H1 (cell line): ENCODE measurements around the gene RNPS1. TPM values are rescaled to one million over a fixed set of nuclear protein-coding genes. Genes with fewer than 3 reads are reported as not detected.
A peak's percentile ranks its signal among the peaks of the same experiment; 100 is the strongest.

Experiments used
- CTCF ChIA-PET: fragments of 300-600 bp; sonication (Branson Sonifier 250); formaldehyde crosslinking; loops from one replicate; lab custom pipeline; 2021; ENCODE audit not compliant: partially characterized antibody; lab: Charles Lee
- POLR2A ChIA-PET: fragments of 300-600 bp; sonication (Branson Sonifier 250); formaldehyde crosslinking; loops from one replicate; lab custom pipeline; 2021; ENCODE audit warnings: inconsistent platforms; ENCODE audit not compliant: partially characterized antibody; lab: Charles Lee
- DNase-seq, 2 experiments: peaks; one replicate each; pipeline versions ENCODE4 v3.0.0 to v3.0.0-alpha.2; 2010 to 2022; ENCODE audit warnings: low spot score in 2 of 2, low read depth in 1 of 2, mixed read lengths in 1 of 2
- FAIRE-seq: peaks from 2 replicates; lab custom pipeline; 2011; peaks lifted over from hg19 to GRCh38; lab: Jason Lieb, UNC
- H2AFZ ChIP-seq: 2 replicates; pipeline ENCODE4 v1.8.1; 2012; ENCODE audit warnings: low read length, inconsistent platforms
- H2AK5ac ChIP-seq: 2 replicates; pipeline ENCODE4 v1.6.1; 2013; ENCODE audit warnings: low read depth, low read length
- H2BK120ac ChIP-seq: replicated peaks from 2 replicates; pipeline ENCODE3; 2013; ENCODE audit warnings: low read depth, low read length, inconsistent platforms
- H2BK12ac ChIP-seq: 2 replicates; pipeline ENCODE4 v1.6.1; 2013; ENCODE audit warnings: low read depth, low read length
- H2BK15ac ChIP-seq: 2 replicates; pipeline ENCODE4 v1.6.1; 2013; ENCODE audit warnings: low read length
- H2BK20ac ChIP-seq: 2 replicates; pipeline ENCODE4 v1.6.1; 2013; ENCODE audit warnings: low read length
- H2BK5ac ChIP-seq: 2 replicates; pipeline ENCODE4 v1.6.1; 2013; ENCODE audit warnings: low read depth, low read length
- H3K14ac ChIP-seq: 2 replicates; pipeline ENCODE4 v1.6.1; 2013; ENCODE audit warnings: inconsistent platforms; ENCODE audit not compliant: insufficient read length
- H3K18ac ChIP-seq: 2 replicates; pipeline ENCODE4 v1.6.1; 2013; ENCODE audit warnings: low read length; ENCODE audit errors: extremely low read depth
- H3K23ac ChIP-seq: 2 replicates; pipeline ENCODE4 v1.6.1; 2013; ENCODE audit warnings: inconsistent platforms; ENCODE audit not compliant: insufficient read length
- H3K23me2 ChIP-seq: 2 replicates; pipeline ENCODE4 v1.6.1; 2013; ENCODE audit warnings: low read depth, low read length
- H3K27ac ChIP-seq: 2 replicates; pipeline ENCODE4 v1.6.1; 2011; ENCODE audit warnings: low read depth, low read length, inconsistent platforms
- H3K27me3 ChIP-seq, 4 experiments: replicated peaks in 1 of 4; 1 replicate in 1 of 4; 2 replicates in 3 of 4; pipeline versions ENCODE4 v1.6.1 to v1.8.1; 2011 to 2013; ENCODE audit warnings: low read length in 3 of 4, mild to moderate bottlenecking in 3 of 4, inconsistent platforms in 2 of 4, mixed read lengths in 2 of 4, moderate library complexity in 1 of 4; ENCODE audit not compliant: control insufficient read depth in 3 of 4, insufficient read depth in 3 of 4; ENCODE audit errors: extremely low read depth in 1 of 4
- H3K36me3 ChIP-seq, 4 experiments: 2 replicates each; pipeline versions ENCODE4 v1.6.1 to v1.8.1; 2011 to 2013; ENCODE audit warnings: mild to moderate bottlenecking in 4 of 4, low read length in 3 of 4, moderate library complexity in 2 of 4, control low read depth in 1 of 4, inconsistent platforms in 1 of 4; ENCODE audit not compliant: insufficient read depth in 4 of 4, control insufficient read depth in 2 of 4
- H3K4ac ChIP-seq: replicated peaks from 2 replicates; pipeline ENCODE3; 2013; ENCODE audit warnings: low read length, low read depth, mixed read lengths, inconsistent platforms; ENCODE audit not compliant: insufficient read length
- H3K4me1 ChIP-seq, 4 experiments: replicated peaks in 1 of 4; 1 replicate in 1 of 4; 2 replicates in 3 of 4; pipeline versions ENCODE4 v1.6.1 to v1.8.1; 2011 to 2013; ENCODE audit warnings: low read length in 3 of 4, inconsistent platforms in 2 of 4, mixed read lengths in 1 of 4; ENCODE audit not compliant: insufficient read depth in 4 of 4, control insufficient read depth in 3 of 4
- H3K4me2 ChIP-seq, 2 experiments: 2 replicates each; pipeline versions ENCODE4 v1.6.1 to v1.8.1; 2011 to 2013; ENCODE audit warnings: low read depth in 2 of 2, low read length in 2 of 2, control low read depth in 1 of 2, inconsistent platforms in 1 of 2, mild to moderate bottlenecking in 1 of 2; ENCODE audit not compliant: insufficient read depth in 1 of 2
- H3K4me3 ChIP-seq, 4 experiments: fragments of 200-600, 300-600 bp in 1 of 4; sonication (generic), shearing (Covaris generic), sonication (Bioruptor Twin) in 1 of 4; 2 replicates each; pipeline versions ENCODE4 v1.5.1 to v1.8.1; 2011 to 2016; ENCODE audit warnings: low read length in 4 of 4, low read depth in 3 of 4, control low read depth in 2 of 4, inconsistent platforms in 2 of 4, mild to moderate bottlenecking in 2 of 4, mixed read lengths in 1 of 4, moderate library complexity in 1 of 4; ENCODE audit not compliant: insufficient read depth in 2 of 4; ENCODE audit errors: extremely low read depth in 1 of 4
- H3K56ac ChIP-seq: replicated peaks from 2 replicates; pipeline ENCODE3; 2013; ENCODE audit warnings: low read depth, mild to moderate bottlenecking, mixed read lengths, low read length, inconsistent platforms; ENCODE audit not compliant: insufficient read length
- H3K79me1 ChIP-seq: 2 replicates; pipeline ENCODE4 v1.6.1; 2013; ENCODE audit warnings: low read depth, low read length, control low read depth
- H3K79me2 ChIP-seq, 2 experiments: 2 replicates each; pipeline versions ENCODE4 v1.6.1 to v1.8.1; 2012 to 2013; ENCODE audit warnings: low read length in 2 of 2, mild to moderate bottlenecking in 2 of 2, inconsistent platforms in 1 of 2; ENCODE audit not compliant: insufficient read depth in 2 of 2, control insufficient read depth in 1 of 2
- H3K9ac ChIP-seq, 4 experiments: replicated peaks in 1 of 4; 1 replicate in 1 of 4; 2 replicates in 3 of 4; pipeline versions ENCODE4 v1.6.1 to v1.8.1; 2011 to 2013; ENCODE audit warnings: low read depth in 3 of 4, low read length in 3 of 4, control low read depth in 2 of 4, mild to moderate bottlenecking in 2 of 4, moderate library complexity in 2 of 4, inconsistent platforms in 1 of 4; ENCODE audit errors: extremely low read depth in 1 of 4
- H3K9me3 ChIP-seq, 2 experiments: 2 replicates each; pipeline versions ENCODE4 v1.6.1 to v1.8.1; 2012 to 2013; ENCODE audit warnings: mild to moderate bottlenecking in 2 of 2, moderate library complexity in 2 of 2, control low read depth in 1 of 2, inconsistent platforms in 1 of 2, low read depth in 1 of 2, low read length in 1 of 2, mixed read lengths in 1 of 2; ENCODE audit not compliant: insufficient read depth in 2 of 2
- H4K20me1 ChIP-seq, 2 experiments: replicated peaks in 1 of 2; 2 replicates each; pipeline versions ENCODE3 to v1.8.1; 2011 to 2013; ENCODE audit warnings: inconsistent platforms in 2 of 2, low read length in 2 of 2, mild to moderate bottlenecking in 1 of 2; ENCODE audit not compliant: insufficient read depth in 2 of 2, control insufficient read depth in 1 of 2
- H4K5ac ChIP-seq: 2 replicates; pipeline ENCODE4 v1.6.1; 2013; ENCODE audit warnings: low read length, low read depth, mixed read lengths, inconsistent platforms; ENCODE audit not compliant: insufficient read length
- H4K8ac ChIP-seq: 2 replicates; pipeline ENCODE4 v1.8.0; 2013; ENCODE audit warnings: mild to moderate bottlenecking, moderate library complexity, low read length, inconsistent platforms; ENCODE audit not compliant: insufficient read depth; ENCODE audit errors: extremely low read depth
- H4K91ac ChIP-seq: replicated peaks from 2 replicates; pipeline ENCODE3; 2013; ENCODE audit warnings: low read length, mixed read lengths, inconsistent platforms; ENCODE audit not compliant: insufficient read length
- CHD1 ChIP-seq: IDR thresholded peaks from 2 replicates; pipeline ENCODE4 v1.6.1; 2012; ENCODE audit warnings: low read depth, low read length, improper control_type of control experiment
- EGR1 ChIP-seq: IDR thresholded peaks from 2 replicates; pipeline ENCODE4 v1.6.1; 2011; ENCODE audit warnings: low read depth, low read length, borderline replicate concordance
- KDM4A ChIP-seq: IDR thresholded peaks from one replicate; pipeline ENCODE4 v1.7.1; 2012; ENCODE audit warnings: low read depth, mild to moderate bottlenecking, moderate library complexity, low read length, inconsistent platforms; ENCODE audit not compliant: severe bottlenecking
- NANOG ChIP-seq: IDR thresholded peaks from 2 replicates; pipeline ENCODE4 v1.6.1; 2011; ENCODE audit warnings: low read length, low read depth, mild to moderate bottlenecking, inconsistent platforms; ENCODE audit not compliant: insufficient read depth, poor library complexity, severe bottlenecking
- SIN3A ChIP-seq, 2 experiments: IDR thresholded peaks in 1 of 2; conservative IDR thresholded peaks in 1 of 2; 2 replicates each; pipeline ENCODE4 v1.6.1; 2011 to 2012; ENCODE audit warnings: low read length in 2 of 2, improper control_type of control experiment in 1 of 2, low read depth in 1 of 2, mild to moderate bottlenecking in 1 of 2
- SP4 ChIP-seq: IDR thresholded peaks from 2 replicates; pipeline ENCODE4 v1.6.1; 2012; ENCODE audit warnings: low read length, inconsistent platforms
- SRF ChIP-seq: IDR thresholded peaks from 2 replicates; pipeline ENCODE4 v1.6.1; 2011; ENCODE audit warnings: mild to moderate bottlenecking, low read depth, low read length, moderate library complexity
- WGBS, 2 experiments: shearing (Covaris generic) in 1 of 2; methylation state at CpG; one replicate each; pipeline versions ENCODE4 v1.1.6 to v1.1.7; 2013 to 2015; ENCODE audit warnings: low lambda C conversion rate in 2 of 2, mixed read lengths in 2 of 2, inconsistent platforms in 1 of 2, low coverage in 1 of 2, missing lambda C conversion rate in 1 of 2; ENCODE audit not compliant: insufficient replicate concordance in 2 of 2, insufficient coverage in 1 of 2, insufficient read length in 1 of 2; ENCODE audit errors: extremely low coverage in 1 of 2, missing lambda C conversion rate in 1 of 2; 5-methylcytosine and 5-hydroxymethylcytosine counted together
- polyA plus RNA-seq, 7 experiments: library from polyadenylated mRNA; depleted of rRNA in 3 of 7; stranded (reverse) in 5 of 7; unstranded in 2 of 7; fragments of >200 nt in 5 of 7; fragments of 200-250 nt in 2 of 7; gene quantifications; 1 replicate in 5 of 7; 2 replicates in 1 of 7; 4 replicates in 1 of 7; pipeline versions ENCODE4 v1.2.1 to v1.2.3, GENCODE V29; 2011 to 2013; ENCODE audit warnings: missing spikeins in 2 of 7, mixed read lengths in 2 of 7
- total RNA-seq: library from RNA; stranded (reverse); fragmentation: NEBNext Ultra II Directional; extraction: Animal tissue kit (Norgen Biotek cat#: 25700); gene quantifications from 2 replicates; pipeline ENCODE4 v1.2.1, GENCODE V29; 2021
- TF ChIP-seq, protein P1 (sequence below), 3 experiments: IDR thresholded peaks; 1 replicate in 2 of 3; 2 replicates in 1 of 3; pipeline versions ENCODE4 v1.5.1 to v1.6.1; 2011; ENCODE audit warnings: low read length in 3 of 3, mild to moderate bottlenecking in 3 of 3, inconsistent platforms in 2 of 3, low read depth in 1 of 3, moderate library complexity in 1 of 3; ENCODE audit not compliant: insufficient read depth in 1 of 3; ENCODE audit errors: control extremely low read depth in 1 of 3
- TF ChIP-seq, protein P2 (sequence below): IDR thresholded peaks from 2 replicates; pipeline ENCODE4 v1.6.1; 2012; ENCODE audit warnings: low read length, inconsistent platforms

RNPS1 gene
- total and polyA plus RNA-seq, 2 of the 8 experiments (the other 6 are each of a cell fraction or from before 2014, with no cell fraction given), result 330 to 350 TPM

DNA sequence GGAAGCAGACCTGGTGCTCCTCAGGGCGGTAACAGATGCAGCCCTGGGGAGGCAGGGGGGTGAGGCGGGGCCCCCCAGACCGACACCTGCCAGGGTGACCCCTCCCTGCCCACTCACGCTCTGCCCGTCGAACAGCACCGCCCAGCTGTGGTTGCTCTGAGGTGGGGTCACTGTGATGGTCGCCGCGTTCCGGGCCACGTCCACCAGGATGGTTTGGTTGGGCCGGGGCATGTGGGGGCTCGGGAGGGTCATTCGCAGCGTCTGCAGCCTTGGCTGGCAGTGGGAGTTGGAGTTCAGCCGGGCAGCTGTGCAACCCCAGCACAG, 58.0 kb downstream of the RNPS1 start:
- Histone ChIP-seq H4K5ac (no peak overlapping the region), H3K14ac (no peak overlapping the region), H3K27me3 (no peaks in the 10 kb centered on the region), H3K36me3 (peaks cover 8 to 42% (median 19%) of the 10 kb centered on the region in 4 experiments; a peak in 6 of 8 replicates), H3K4me1 (peaks cover 0 to 24% (median 9%) of the 10 kb centered on the region in 4 experiments; a peak in 6 of 7 replicates), H3K56ac (no peak overlapping the region), H3K79me1 (peaks cover 10% of the 10 kb centered on the region), H3K4me3 (no peak overlapping the region), H2AFZ (no peak overlapping the region), H4K91ac (no peak overlapping the region), H3K27ac (no peak overlapping the region), H3K23me2 (peaks cover 16% of the 10 kb centered on the region), H2BK5ac (no peak overlapping the region), H2BK20ac (no peak overlapping the region), H3K79me2 (peaks cover 3 to 25% of the 10 kb centered on the region in 2 experiments; a peak in 3 of 4 replicates), H3K9me3 (no peaks in the 10 kb centered on the region), H3K4me2 (no peak overlapping the region), H3K9ac (peak overlapping the region in 1 of 4 experiments; percentile 14; a peak in 1 of 7 replicates), H3K4ac (no peak overlapping the region), H3K18ac (no peak overlapping the region), H2BK15ac (no peak overlapping the region), H4K8ac (peak overlapping the region; percentile 25), H2BK12ac (no peak overlapping the region), H3K23ac (no peak overlapping the region), H2AK5ac (no peak overlapping the region), H2BK120ac (no peak overlapping the region), H4K20me1 (peaks cover 8 to 42% of the 10 kb centered on the region in 2 experiments)
- FAIRE-seq (no peak), DNase-seq (no peak)
- CTCF ChIA-PET, result interaction anchor here (0.6 to 3.2 kb wide), 4 partner anchors 11 to 1871 kb away, joined by 3 to 20 read pairs (median 5); no protein-coding TSS in a partner anchor
- POLR2A ChIA-PET, result interaction anchor here (0.6 to 15.1 kb wide), 14 partner anchors 12 to 259 kb away, joined by 3 to 156 read pairs (median 6); partner anchors contain the start of genes CASKIN1, DNASE1L2, E4F1 and TRAF7
- WGBS, 2 experiments, result 95% methylated on average over 17 of the region's 17 CpGs; no CpG with 5 or more reads in 1 of the 2 experiments
- TF ChIP-seq KDM4A (no peak), SRF (no peak), EGR1 (no peak), NANOG (no peak), SP4 (no peak), CHD1 (no peak), SIN3A (conservative IDR thresholded peaks at IDR 0.05 in 1 of 2, IDR thresholded peaks at IDR 0.05 in 1 of 2; ENCODE audit: low read depth in 1 of 2, low read length in 2 of 2) (no peak)
- TF ChIP-seq, protein P1, sequence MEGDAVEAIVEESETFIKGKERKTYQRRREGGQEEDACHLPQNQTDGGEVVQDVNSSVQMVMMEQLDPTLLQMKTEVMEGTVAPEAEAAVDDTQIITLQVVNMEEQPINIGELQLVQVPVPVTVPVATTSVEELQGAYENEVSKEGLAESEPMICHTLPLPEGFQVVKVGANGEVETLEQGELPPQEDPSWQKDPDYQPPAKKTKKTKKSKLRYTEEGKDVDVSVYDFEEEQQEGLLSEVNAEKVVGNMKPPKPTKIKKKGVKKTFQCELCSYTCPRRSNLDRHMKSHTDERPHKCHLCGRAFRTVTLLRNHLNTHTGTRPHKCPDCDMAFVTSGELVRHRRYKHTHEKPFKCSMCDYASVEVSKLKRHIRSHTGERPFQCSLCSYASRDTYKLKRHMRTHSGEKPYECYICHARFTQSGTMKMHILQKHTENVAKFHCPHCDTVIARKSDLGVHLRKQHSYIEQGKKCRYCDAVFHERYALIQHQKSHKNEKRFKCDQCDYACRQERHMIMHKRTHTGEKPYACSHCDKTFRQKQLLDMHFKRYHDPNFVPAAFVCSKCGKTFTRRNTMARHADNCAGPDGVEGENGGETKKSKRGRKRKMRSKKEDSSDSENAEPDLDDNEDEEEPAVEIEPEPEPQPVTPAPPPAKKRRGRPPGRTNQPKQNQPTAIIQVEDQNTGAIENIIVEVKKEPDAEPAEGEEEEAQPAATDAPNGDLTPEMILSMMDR (IDR thresholded peaks at IDR 0.05; ENCODE audit: control extremely low read depth in 1 of 3, insufficient read depth in 1 of 3, low read depth in 1 of 3, low read length in 3 of 3), result no peak
- TF ChIP-seq, protein P2, sequence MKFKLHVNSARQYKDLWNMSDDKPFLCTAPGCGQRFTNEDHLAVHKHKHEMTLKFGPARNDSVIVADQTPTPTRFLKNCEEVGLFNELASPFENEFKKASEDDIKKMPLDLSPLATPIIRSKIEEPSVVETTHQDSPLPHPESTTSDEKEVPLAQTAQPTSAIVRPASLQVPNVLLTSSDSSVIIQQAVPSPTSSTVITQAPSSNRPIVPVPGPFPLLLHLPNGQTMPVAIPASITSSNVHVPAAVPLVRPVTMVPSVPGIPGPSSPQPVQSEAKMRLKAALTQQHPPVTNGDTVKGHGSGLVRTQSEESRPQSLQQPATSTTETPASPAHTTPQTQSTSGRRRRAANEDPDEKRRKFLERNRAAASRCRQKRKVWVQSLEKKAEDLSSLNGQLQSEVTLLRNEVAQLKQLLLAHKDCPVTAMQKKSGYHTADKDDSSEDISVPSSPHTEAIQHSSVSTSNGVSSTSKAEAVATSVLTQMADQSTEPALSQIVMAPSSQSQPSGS, result no peak
